HepG2 (cell line): ENCODE measurements around the gene ODC1. TPM values are rescaled to one million over a fixed set of nuclear protein-coding genes. Genes with fewer than 3 reads are reported as not detected.

ENCODE experiments used
- ARHGAP35 ChIP-seq: sonication (generic); formaldehyde crosslinking; IDR thresholded peaks from 2 replicates; pipeline ENCODE4 v1.9.0; 2022; ENCODE audit warnings: mild to moderate bottlenecking, inconsistent platforms, moderate library complexity, missing genetic modification reagents, borderline replicate concordance
- CEBPB ChIP-seq: IDR thresholded peaks from 2 replicates; pipeline ENCODE4 v1.6.1; 2011; ENCODE audit warnings: low read depth, low read length, improper control_type of control experiment, borderline replicate concordance
- DNMT3B ChIP-seq: conservative IDR thresholded peaks from 2 replicates; pipeline ENCODE4 v1.6.1; 2016; ENCODE audit warnings: missing biosample characterization, control low read depth
- DPF2 ChIP-seq: sonication (generic); formaldehyde crosslinking; IDR thresholded peaks from 2 replicates; pipeline ENCODE4 v1.4.0; 2020; ENCODE audit warnings: mild to moderate bottlenecking, low read depth, missing genetic modification reagents, borderline replicate concordance
- EP300 ChIP-seq, 3 experiments: sonication (generic) in 1 of 3; formaldehyde crosslinking in 1 of 3; IDR thresholded peaks; 2 replicates each; pipeline versions ENCODE4 v1.5.1 to v1.6.1; 2011 to 2020; ENCODE audit warnings: low read depth in 2 of 3, low read length in 2 of 3, borderline replicate concordance in 1 of 3, improper control_type of control experiment in 1 of 3, mild to moderate bottlenecking in 1 of 3, missing genetic modification reagents in 1 of 3, moderate library complexity in 1 of 3
- ERF ChIP-seq: IDR thresholded peaks from 2 replicates; pipeline ENCODE4 v1.6.1; 2018; ENCODE audit warnings: missing biosample characterization, missing genetic modification reagents
- FOXO1 ChIP-seq: sonication (generic); formaldehyde crosslinking; IDR thresholded peaks from 2 replicates; pipeline ENCODE4 v1.4.0; 2020; ENCODE audit warnings: missing genetic modification reagents
- HNRNPL ChIP-seq: fragments of 200-400 bp; formaldehyde crosslinking; IDR thresholded peaks from 2 replicates; pipeline ENCODE4 v1.6.1; 2017; ENCODE audit warnings: mild to moderate bottlenecking, low read depth, low read length
- JUN ChIP-seq: sonication (generic); formaldehyde crosslinking; IDR thresholded peaks from 2 replicates; pipeline ENCODE4 v1.4.0; 2020; ENCODE audit warnings: mild to moderate bottlenecking, missing genetic modification reagents
- MIER3 ChIP-seq: IDR thresholded peaks from 2 replicates; pipeline ENCODE4 v1.6.1; 2016; ENCODE audit warnings: missing compliant biosample characterization, borderline replicate concordance
- NFE2L1 ChIP-seq: sonication (generic); formaldehyde crosslinking; IDR thresholded peaks from 2 replicates; pipeline ENCODE4 v1.4.0; 2020; ENCODE audit warnings: missing genetic modification reagents, mild to moderate bottlenecking, borderline replicate concordance
- RXRA ChIP-seq: sonication (generic); formaldehyde crosslinking; IDR thresholded peaks from 2 replicates; pipeline ENCODE4 v1.5.1; 2020; ENCODE audit warnings: missing genetic modification reagents
- SALL1 ChIP-seq: sonication (generic); formaldehyde crosslinking; IDR thresholded peaks from 2 replicates; pipeline ENCODE4 v1.8.0; 2022; ENCODE audit warnings: mild to moderate bottlenecking, missing genetic modification reagents
- TCF7 ChIP-seq: sonication (generic); IDR thresholded peaks from 2 replicates; pipeline ENCODE4 v1.6.1; 2016; ENCODE audit warnings: antibody characterized with exemption, low read depth
- TEAD3 ChIP-seq: optimal IDR thresholded peaks from 2 replicates; pipeline ENCODE3; 2016; ENCODE audit warnings: borderline replicate concordance
- YEATS2 ChIP-seq: sonication (generic); formaldehyde crosslinking; IDR thresholded peaks from 2 replicates; pipeline ENCODE4 v1.4.0; 2020; ENCODE audit warnings: missing genetic modification reagents, borderline replicate concordance
- ZKSCAN1 ChIP-seq: fragments of 150-350 bp; IDR thresholded peaks from 2 replicates; pipeline ENCODE4 v1.6.1; 2014; ENCODE audit warnings: low read length
- ZNF12 ChIP-seq: sonication (generic); formaldehyde crosslinking; IDR thresholded peaks from 2 replicates; pipeline ENCODE4 v1.5.0; 2020; ENCODE audit warnings: missing genetic modification reagents
- ZNF570 ChIP-seq: sonication (generic); formaldehyde crosslinking; IDR thresholded peaks from 2 replicates; pipeline ENCODE4 v1.4.0; 2020; ENCODE audit warnings: mild to moderate bottlenecking, missing genetic modification reagents, borderline replicate concordance
- polyA plus RNA-seq, 8 experiments: library from polyadenylated mRNA; depleted of rRNA in 3 of 8; stranded (reverse) in 7 of 8; unstranded in 1 of 8; fragments of >200 nt; fragmentation: Illumina TruSeq in 4 of 8; extraction: Trizol in 4 of 8; gene quantifications; 2 replicates each; pipeline versions ENCODE4 v1.2.1 to v1.2.3, GENCODE V29; 2011 to 2016; ENCODE audit warnings: low read depth in 4 of 8, missing spikeins in 1 of 8, mixed read lengths in 1 of 8; ENCODE audit not compliant: insufficient read depth in 1 of 8
- total RNA-seq, 5 experiments: library from RNA; depleted of rRNA; stranded (reverse); fragments of >200 nt; fragmentation: Illumina TruSeq; extraction: Trizol; gene quantifications; 2 replicates each; pipeline ENCODE4 v1.2.3, GENCODE V29; 2016; ENCODE audit warnings: low read depth in 1 of 5
- TF ChIP-seq, protein P1 (sequence below): IDR thresholded peaks from 2 replicates; pipeline ENCODE4 v1.6.1; 2016; ENCODE audit warnings: mild to moderate bottlenecking
- TF ChIP-seq, protein P2 (sequence below): sonication (generic); formaldehyde crosslinking; IDR thresholded peaks from 2 replicates; pipeline ENCODE4 v1.8.0; 2023; ENCODE audit warnings: mild to moderate bottlenecking, missing genetic modification reagents
- TF ChIP-seq, protein P3 (sequence below): sonication (generic); formaldehyde crosslinking; IDR thresholded peaks from 2 replicates; pipeline ENCODE4 v1.5.0; 2020; ENCODE audit warnings: missing genetic modification reagents
- TF ChIP-seq, protein P4 (sequence below): sonication (generic); formaldehyde crosslinking; IDR thresholded peaks from 2 replicates; pipeline ENCODE4 v1.5.1; 2020; ENCODE audit warnings: mild to moderate bottlenecking, moderate library complexity, missing genetic modification reagents

Gene ODC1
- total and polyA plus RNA-seq, 2 of the 13 experiments (the other 11 are each of a cell fraction or from before 2014, with no cell fraction given) = 142 to 371 TPM

DNA sequence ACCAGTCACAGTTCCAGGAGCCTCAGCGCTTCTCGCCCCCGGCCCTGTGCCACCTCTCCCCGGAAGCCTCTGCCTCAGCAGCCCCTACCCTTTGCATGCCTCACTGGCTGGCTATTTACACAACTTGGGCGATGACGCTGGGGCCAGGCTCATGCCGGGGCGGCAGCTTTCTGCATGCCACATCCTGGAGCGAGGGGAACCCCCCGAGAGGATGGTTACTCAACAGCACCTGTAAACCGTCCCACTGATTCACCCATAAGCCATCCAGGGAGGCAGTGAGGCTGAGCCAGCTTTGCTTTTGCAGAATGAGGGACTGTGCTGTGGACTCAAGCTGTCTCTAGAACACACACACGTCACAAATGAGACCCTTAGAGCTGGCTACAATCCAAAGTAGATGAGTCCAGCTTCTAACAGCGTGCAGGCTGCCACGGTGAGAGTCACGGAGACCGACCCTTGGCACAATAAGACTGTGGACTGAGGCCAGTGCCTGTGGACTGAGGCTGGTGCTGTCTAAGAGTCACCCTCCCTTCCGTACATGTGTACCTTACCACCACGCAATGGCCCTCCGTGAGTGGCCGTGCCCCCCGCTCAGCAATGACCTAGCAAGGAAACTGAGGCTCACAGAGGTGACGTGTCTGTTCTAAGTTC is 45.6 kb upstream of the ODC1 start (continued):
- TF ChIP-seq, protein P1, sequence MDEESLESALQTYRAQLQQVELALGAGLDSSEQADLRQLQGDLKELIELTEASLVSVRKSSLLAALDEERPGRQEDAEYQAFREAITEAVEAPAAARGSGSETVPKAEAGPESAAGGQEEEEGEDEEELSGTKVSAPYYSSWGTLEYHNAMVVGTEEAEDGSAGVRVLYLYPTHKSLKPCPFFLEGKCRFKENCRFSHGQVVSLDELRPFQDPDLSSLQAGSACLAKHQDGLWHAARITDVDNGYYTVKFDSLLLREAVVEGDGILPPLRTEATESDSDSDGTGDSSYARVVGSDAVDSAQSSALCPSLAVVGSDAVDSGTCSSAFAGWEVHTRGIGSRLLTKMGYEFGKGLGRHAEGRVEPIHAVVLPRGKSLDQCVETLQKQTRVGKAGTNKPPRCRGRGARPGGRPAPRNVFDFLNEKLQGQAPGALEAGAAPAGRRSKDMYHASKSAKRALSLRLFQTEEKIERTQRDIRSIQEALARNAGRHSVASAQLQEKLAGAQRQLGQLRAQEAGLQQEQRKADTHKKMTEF = 0 out of 2 replicates have a peak, but pooled peaks have one; percentile 56
- TF ChIP-seq EP300 (IDR thresholded peaks at IDR 0.05; ENCODE audit: low read depth in 2 of 2, low read length in 2 of 2) (peak in 1 of 2 experiments; percentile 48; a peak in 1 of 4 replicates), EP300 (CRISPR knock-in tag; IDR thresholded peaks at IDR 0.05; ENCODE audit: borderline replicate concordance) (no peak), NFE2L1 (no peak), SALL1 (CRISPR knock-in tag) (peak; percentile 66; the same call in 1 of the 2 replicates), YEATS2 (CRISPR knock-in tag) (peak; percentile 36; the same call in 1 of the 2 replicates), CEBPB (peak; percentile 82; the same call in 1 of the 2 replicates), TCF7 (peak; percentile 35; the same call in 1 of the 2 replicates), RXRA (peak; percentile 45; the same call in 1 of the 2 replicates), TEAD3 (peak; percentile 86), ARHGAP35 (0 out of 2 replicates have a peak, but pooled peaks have one; percentile 28), FOXO1 (peak; percentile 65; the same call in 1 of the 2 replicates), JUN (CRISPR knock-in tag) (0 out of 2 replicates have a peak, but pooled peaks have one; percentile 44), DNMT3B (CRISPR knock-in tag) (peak; percentile 76; the same call in 1 of the 2 replicates), HNRNPL (peak; percentile 82), ZNF570 (CRISPR knock-in tag) (no peak), DPF2 (CRISPR knock-in tag) (peak; percentile 40; the same call in 1 of the 2 replicates), ERF (CRISPR knock-in tag) (0 out of 2 replicates have a peak, but pooled peaks have one; percentile 19), ZNF12 (CRISPR knock-in tag) (0 out of 2 replicates have a peak, but pooled peaks have one; percentile 31), ZKSCAN1 (no peak), MIER3 (CRISPR knock-in tag) (peak; percentile 22; the same call in 1 of the 2 replicates)
- TF ChIP-seq, protein P2, sequence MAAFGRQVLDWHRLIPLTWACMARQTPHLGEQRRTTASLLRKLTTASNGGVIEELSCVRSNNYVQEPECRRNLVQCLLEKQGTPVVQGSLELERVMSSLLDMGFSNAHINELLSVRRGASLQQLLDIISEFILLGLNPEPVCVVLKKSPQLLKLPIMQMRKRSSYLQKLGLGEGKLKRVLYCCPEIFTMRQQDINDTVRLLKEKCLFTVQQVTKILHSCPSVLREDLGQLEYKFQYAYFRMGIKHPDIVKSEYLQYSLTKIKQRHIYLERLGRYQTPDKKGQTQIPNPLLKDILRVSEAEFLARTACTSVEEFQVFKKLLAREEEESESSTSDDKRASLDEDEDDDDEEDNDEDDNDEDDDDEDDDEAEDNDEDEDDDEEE (CRISPR knock-in tag) = peak; percentile 13; the same call in 1 of the 2 replicates
- TF ChIP-seq, protein P3, sequence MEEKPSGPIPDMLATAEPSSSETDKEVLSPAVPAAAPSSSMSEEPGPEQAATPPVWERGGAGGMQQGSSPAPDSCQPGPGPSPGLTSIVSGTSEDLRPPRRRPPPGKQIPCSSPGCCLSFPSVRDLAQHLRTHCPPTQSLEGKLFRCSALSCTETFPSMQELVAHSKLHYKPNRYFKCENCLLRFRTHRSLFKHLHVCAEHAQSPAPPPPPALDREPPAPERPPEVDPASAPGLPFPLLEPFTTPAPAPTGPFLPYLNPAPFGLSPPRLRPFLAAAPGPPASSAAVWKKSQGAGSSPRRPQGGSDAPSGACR (CRISPR knock-in tag) = peak; percentile 40; the same call in 1 of the 2 replicates
- TF ChIP-seq, protein P4, sequence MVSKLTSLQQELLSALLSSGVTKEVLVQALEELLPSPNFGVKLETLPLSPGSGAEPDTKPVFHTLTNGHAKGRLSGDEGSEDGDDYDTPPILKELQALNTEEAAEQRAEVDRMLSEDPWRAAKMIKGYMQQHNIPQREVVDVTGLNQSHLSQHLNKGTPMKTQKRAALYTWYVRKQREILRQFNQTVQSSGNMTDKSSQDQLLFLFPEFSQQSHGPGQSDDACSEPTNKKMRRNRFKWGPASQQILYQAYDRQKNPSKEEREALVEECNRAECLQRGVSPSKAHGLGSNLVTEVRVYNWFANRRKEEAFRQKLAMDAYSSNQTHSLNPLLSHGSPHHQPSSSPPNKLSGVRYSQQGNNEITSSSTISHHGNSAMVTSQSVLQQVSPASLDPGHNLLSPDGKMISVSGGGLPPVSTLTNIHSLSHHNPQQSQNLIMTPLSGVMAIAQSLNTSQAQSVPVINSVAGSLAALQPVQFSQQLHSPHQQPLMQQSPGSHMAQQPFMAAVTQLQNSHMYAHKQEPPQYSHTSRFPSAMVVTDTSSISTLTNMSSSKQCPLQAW = peak; percentile 93
